GM23248 (cell line): Measurements from ENCODE around the gene FCHO1.

ENCODE experiments used
- EZH2 ChIP-seq: fragments of 200-600 bp; sonication (generic); IDR thresholded peaks from 2 replicates; pipeline ENCODE4 v1.6.1; 2018; ENCODE audit warnings: antibody characterized with exemption, mild to moderate bottlenecking; ENCODE audit not compliant: insufficient read depth, poor library complexity, severe bottlenecking
- EZH2phosphoT487 ChIP-seq: fragments of 200-600 bp; sonication (generic); IDR thresholded peaks from 2 replicates; pipeline ENCODE4 v1.6.1; 2018; ENCODE audit warnings: antibody characterized with exemption, moderate library complexity, mild to moderate bottlenecking, low read depth; ENCODE audit not compliant: insufficient read depth

GRCh38 chr19:17803264-17803896 is 52.1 kb downstream of the FCHO1 start:
- TF ChIP-seq EZH2 (no peak), EZH2phosphoT487 (no peak)
